Measurements from ENCODE around the gene KLHL29.

The KLHL29 gene

DNA sequence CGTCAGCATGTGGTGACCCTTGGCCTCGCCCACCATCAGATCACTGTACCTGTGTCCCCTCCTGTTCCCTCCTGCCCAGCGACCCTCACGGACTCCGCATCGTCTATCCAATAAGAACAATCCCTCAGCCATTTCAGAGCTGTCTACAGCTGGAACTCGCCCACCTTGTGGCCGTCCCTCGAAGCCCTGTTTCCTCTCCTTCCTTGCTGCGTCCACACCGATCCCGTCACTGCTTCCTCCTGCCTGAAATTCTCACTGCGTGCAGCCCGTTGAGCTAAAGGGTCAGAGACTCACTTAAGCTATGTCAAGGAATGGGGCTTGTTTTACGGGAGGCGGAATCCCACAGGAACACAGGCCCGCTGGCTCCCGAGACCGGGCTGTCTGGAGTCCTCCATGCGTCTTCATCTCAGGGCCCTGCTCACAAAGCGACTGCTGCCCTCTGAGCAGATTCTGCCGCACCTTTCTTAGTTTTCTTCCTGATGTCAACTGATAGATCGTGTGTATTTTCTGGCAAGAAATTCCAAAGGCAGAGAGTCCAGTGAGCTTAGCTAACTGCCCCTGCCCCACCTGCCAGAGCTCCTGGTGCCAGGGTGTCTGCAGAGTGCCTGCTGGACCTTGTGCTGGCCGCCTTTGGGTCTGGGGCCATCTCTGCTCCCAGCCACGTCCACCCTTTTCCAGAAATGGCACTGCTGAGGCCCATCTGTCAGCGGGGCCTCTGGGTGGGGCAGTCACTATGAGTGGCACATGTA is 35.3 kb downstream of the KLHL29 start:
- Histone ChIP-seq H3K27me3 (ENCODE audit: control insufficient read depth in 3 of 3, insufficient read depth in 3 of 3, low read depth in 1 of 3, low read length in 3 of 3) (no peaks in the 10 kb centered on the region), H4K91ac (ENCODE audit: low read depth, low read length, poor library complexity) (no peak overlapping the region)

DNA sequence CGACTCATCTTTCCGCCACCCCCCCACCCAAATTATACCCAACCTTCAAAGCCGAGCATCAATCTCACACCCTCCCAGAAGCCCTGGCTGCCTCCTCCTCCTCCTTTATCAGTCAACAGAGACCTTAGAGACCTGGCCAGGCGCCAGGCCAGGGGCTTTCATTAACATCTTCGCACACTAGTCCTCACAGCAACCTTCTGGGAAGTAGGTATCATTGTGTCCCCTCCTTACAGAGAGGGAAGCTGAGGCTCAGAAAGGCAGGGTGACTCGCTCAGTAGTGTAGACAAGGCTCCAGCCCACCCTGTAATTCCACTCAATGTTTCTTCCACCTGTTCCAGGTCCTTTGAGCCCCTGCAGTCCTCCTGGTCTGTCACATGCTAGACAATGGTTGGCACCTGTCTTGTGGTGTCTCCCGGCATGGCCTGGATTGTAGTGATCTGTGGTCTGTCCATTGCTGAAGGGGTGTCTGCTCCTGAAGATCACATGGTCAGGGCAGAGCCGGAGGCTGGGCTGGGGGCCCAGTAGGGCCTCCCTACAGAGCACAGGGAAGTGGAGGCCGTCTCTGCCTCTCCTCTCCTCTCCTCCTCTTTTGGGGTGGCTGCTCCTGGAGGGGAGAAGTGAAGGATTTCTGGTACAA is 36.0 kb downstream of the KLHL29 start:
- Histone ChIP-seq H3K36me3 (replicated peaks in 1 of 2; ENCODE audit: control insufficient read depth in 2 of 2, insufficient read depth in 2 of 2, low read length in 2 of 2) (no peaks in the 10 kb centered on the region), H2AFZ (ENCODE audit: low read length) (no peak overlapping the region), H3K23ac (ENCODE audit: low read depth, low read length, poor library complexity) (no peak overlapping the region), H3K9me3 (replicated peaks in 1 of 2; ENCODE audit: control insufficient read depth in 2 of 2, insufficient read depth in 1 of 2, low read depth in 1 of 2, low read length in 2 of 2) (peaks cover 0 to 2% of the 10 kb centered on the region in 2 donors), H3K27me3 (ENCODE audit: control insufficient read depth in 3 of 3, insufficient read depth in 3 of 3, low read depth in 1 of 3, low read length in 3 of 3) (no peaks in the 10 kb centered on the region), H3K18ac (ENCODE audit: low read length) (no peak overlapping the region), H3K4me2 (ENCODE audit: insufficient read depth, low read length, poor library complexity, severe bottlenecking) (no peak overlapping the region), H3K4ac (ENCODE audit: low read length) (no peak overlapping the region), H2BK12ac (ENCODE audit: low read length) (no peak overlapping the region), H3K14ac (ENCODE audit: low read length) (no peak overlapping the region), H2BK120ac (ENCODE audit: low read depth, low read length) (no peak overlapping the region), H3K4me3 (ENCODE audit: low read length in 2 of 2) (no peak overlapping the region), H4K8ac (ENCODE audit: low read depth, low read length) (no peak overlapping the region), H2AK5ac (ENCODE audit: low read depth, low read length) (no peak overlapping the region), H3K79me1 (ENCODE audit: low read depth, low read length) (no peaks in the 10 kb centered on the region), H4K91ac (ENCODE audit: low read depth, low read length, poor library complexity) (no peak overlapping the region), H3K4me1 (ENCODE audit: control insufficient read depth in 2 of 2, insufficient read depth in 1 of 2, low read depth in 1 of 2, low read length in 2 of 2) (peaks cover 10 to 20% of the 10 kb centered on the region in 2 donors), H3K9ac (ENCODE audit: low read depth, low read length, poor library complexity) (no peak overlapping the region), H3K27ac (replicated peaks; ENCODE audit: low read length) (no peak overlapping the region), H2BK5ac (ENCODE audit: low read length) (peak overlapping the region; percentile 20), H2BK15ac (ENCODE audit: low read length) (no peak overlapping the region)
- 100% methylated on average over 1 of the region's 9 CpGs; no CpG with 5 or more reads in 1 of the 2 donors for WGBS, 2 donors (ENCODE audit: extremely low coverage in 2 of 2, insufficient read length in 2 of 2, insufficient replicate concordance in 1 of 2)
- no peak for DNase-seq (ENCODE audit: low spot score)

More for the DNA sequence above, 35.3 kb downstream of the KLHL29 start:
- peak overlapping the region; percentile 78 for H2BK12ac ChIP-seq (ENCODE audit: low read length)
- no peak overlapping the region for H4K8ac ChIP-seq (ENCODE audit: low read depth, low read length)
- WGBS, 2 donors (ENCODE audit: extremely low coverage in 2 of 2, insufficient read length in 2 of 2, insufficient replicate concordance in 1 of 2) = no CpG with 5 or more reads among the region's 26 CpGs
- H3K14ac ChIP-seq (ENCODE audit: low read length) = no peak overlapping the region
- DNase-seq (ENCODE audit: low spot score) = no peak
- H2AK5ac ChIP-seq (ENCODE audit: low read depth, low read length) = no peak overlapping the region
- no peak overlapping the region for H3K4me3 ChIP-seq (ENCODE audit: low read length in 2 of 2)
- H3K27ac ChIP-seq (replicated peaks; ENCODE audit: low read length) = no peak overlapping the region
- H3K9me3 ChIP-seq (replicated peaks in 1 of 2; ENCODE audit: control insufficient read depth in 2 of 2, insufficient read depth in 1 of 2, low read depth in 1 of 2, low read length in 2 of 2) = peaks cover 0 to 2% of the 10 kb centered on the region in 2 donors
- no peak overlapping the region for H3K18ac ChIP-seq (ENCODE audit: low read length)
- no peaks in the 10 kb centered on the region for H3K36me3 ChIP-seq (replicated peaks in 1 of 2; ENCODE audit: control insufficient read depth in 2 of 2, insufficient read depth in 2 of 2, low read length in 2 of 2)
- H2BK5ac ChIP-seq (ENCODE audit: low read length) = peak overlapping the region; percentile 20
- no peak overlapping the region for H3K23ac ChIP-seq (ENCODE audit: low read depth, low read length, poor library complexity)
- no peak overlapping the region for H2AFZ ChIP-seq (ENCODE audit: low read length)
- no peak overlapping the region for H3K4me2 ChIP-seq (ENCODE audit: insufficient read depth, low read length, poor library complexity, severe bottlenecking)
- no peak overlapping the region for H2BK120ac ChIP-seq (ENCODE audit: low read depth, low read length)
- no peak overlapping the region for H3K9ac ChIP-seq (ENCODE audit: low read depth, low read length, poor library complexity)
- H3K4me1 ChIP-seq (ENCODE audit: control insufficient read depth in 2 of 2, insufficient read depth in 1 of 2, low read depth in 1 of 2, low read length in 2 of 2) = peaks cover 8 to 14% of the 10 kb centered on the region in 2 donors
- H3K79me1 ChIP-seq (ENCODE audit: low read depth, low read length) = no peaks in the 10 kb centered on the region
- H2BK15ac ChIP-seq (ENCODE audit: low read length) = peak overlapping the region; percentile 30
- peak overlapping the region; percentile 39 for H3K4ac ChIP-seq (ENCODE audit: low read length)

DNA sequence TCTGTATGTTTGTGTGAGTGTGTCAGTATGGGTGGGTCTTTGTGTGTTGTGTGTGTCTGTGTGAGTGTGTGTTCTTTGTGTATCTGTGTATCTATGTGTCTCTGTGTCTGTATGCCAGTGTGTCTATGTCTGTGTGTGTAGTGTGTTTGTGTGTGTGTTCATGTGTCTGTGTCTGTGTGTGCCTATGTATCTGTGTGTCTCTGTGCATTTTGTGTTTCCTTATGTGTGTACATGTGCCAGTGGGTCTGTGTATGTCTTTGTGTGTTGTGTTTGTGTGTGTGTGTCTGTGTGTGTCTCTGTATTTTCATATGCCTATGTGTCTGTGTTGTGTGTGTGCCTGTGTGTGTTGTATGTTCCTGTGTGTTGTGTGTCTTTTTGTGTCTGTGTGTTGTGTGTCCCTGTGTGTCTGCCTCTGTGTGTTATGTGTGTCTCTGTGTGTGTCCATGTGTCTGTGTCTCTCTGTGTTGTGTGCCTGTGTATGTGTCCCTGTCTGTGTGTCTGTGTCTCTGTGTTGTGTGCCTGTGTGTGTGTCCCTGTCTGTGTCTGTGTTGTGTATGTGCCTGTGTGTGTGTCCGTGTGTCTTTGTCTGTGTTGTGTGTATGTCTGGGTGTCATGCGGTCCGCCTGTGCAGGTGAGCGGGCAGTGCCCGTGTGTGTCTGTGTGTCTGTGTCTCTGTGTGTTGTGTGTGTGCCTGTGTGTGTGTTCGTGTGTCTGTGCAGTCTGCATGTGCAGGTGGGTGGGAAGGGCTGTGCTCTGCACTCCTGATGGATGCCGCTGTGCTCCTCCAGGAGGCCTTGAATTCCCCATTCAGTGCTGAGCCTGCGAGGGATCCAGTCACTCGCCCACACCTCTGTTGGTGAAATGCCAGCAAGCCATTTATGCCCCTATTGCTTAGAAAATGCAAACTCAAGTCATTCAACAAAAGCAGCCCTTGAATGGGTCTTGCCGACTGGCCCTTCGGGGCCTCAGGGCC is 37.4 kb downstream of the KLHL29 start:
- no peak overlapping the region for H2BK120ac ChIP-seq (ENCODE audit: low read depth, low read length)
- peak overlapping the region; percentile 5 for H2BK12ac ChIP-seq (ENCODE audit: low read length)
- peak overlapping the region; percentile 12 for H2AFZ ChIP-seq (ENCODE audit: low read length)
- H3K4me1 ChIP-seq (ENCODE audit: control insufficient read depth in 2 of 2, insufficient read depth in 1 of 2, low read depth in 1 of 2, low read length in 2 of 2) = peaks cover 10 to 20% of the 10 kb centered on the region in 2 donors
- H3K9ac ChIP-seq (ENCODE audit: low read depth, low read length, poor library complexity) = peak overlapping the region; percentile 45
- peaks cover 0 to 2% of the 10 kb centered on the region in 2 donors for H3K9me3 ChIP-seq (replicated peaks in 1 of 2; ENCODE audit: control insufficient read depth in 2 of 2, insufficient read depth in 1 of 2, low read depth in 1 of 2, low read length in 2 of 2)
- peak overlapping the region; percentile 2 for H3K4ac ChIP-seq (ENCODE audit: low read length)
- peak overlapping the region in 1 of 2 donors; percentile 59 for H3K4me3 ChIP-seq (ENCODE audit: low read length in 2 of 2)
- H3K23ac ChIP-seq (ENCODE audit: low read depth, low read length, poor library complexity) = no peak overlapping the region
- peak overlapping the region; percentile 35 for H3K27ac ChIP-seq (replicated peaks; ENCODE audit: low read length)
- no peaks in the 10 kb centered on the region for H3K27me3 ChIP-seq (ENCODE audit: control insufficient read depth in 3 of 3, insufficient read depth in 3 of 3, low read depth in 1 of 3, low read length in 3 of 3)
- no peak overlapping the region for H3K4me2 ChIP-seq (ENCODE audit: insufficient read depth, low read length, poor library complexity, severe bottlenecking)
- no peaks in the 10 kb centered on the region for H3K36me3 ChIP-seq (replicated peaks in 1 of 2; ENCODE audit: control insufficient read depth in 2 of 2, insufficient read depth in 2 of 2, low read length in 2 of 2)
- peak overlapping the region; percentile 68 for H3K18ac ChIP-seq (ENCODE audit: low read length)
- no peak overlapping the region for H4K91ac ChIP-seq (ENCODE audit: low read depth, low read length, poor library complexity)
- peak overlapping the region; percentile 55 for H4K8ac ChIP-seq (ENCODE audit: low read depth, low read length)
- DNase-seq (ENCODE audit: low spot score) = no peak
- no peaks in the 10 kb centered on the region for H3K79me1 ChIP-seq (ENCODE audit: low read depth, low read length)
- peak overlapping the region; percentile 9 for H2BK5ac ChIP-seq (ENCODE audit: low read length)
- WGBS, 2 donors (ENCODE audit: extremely low coverage in 2 of 2, insufficient read length in 2 of 2, insufficient replicate concordance in 1 of 2) = no CpG with 5 or more reads among the region's 11 CpGs
- H3K14ac ChIP-seq (ENCODE audit: low read length) = peak overlapping the region; percentile 28
- peak overlapping the region; percentile 2 for H2AK5ac ChIP-seq (ENCODE audit: low read depth, low read length)
- H2BK15ac ChIP-seq (ENCODE audit: low read length) = no peak overlapping the region
